Astrocyte (in vitro differentiated cells and primary cell): Measurements from ENCODE around the gene TMEM92. TPM values are rescaled to one million over a fixed set of nuclear protein-coding genes. Genes with fewer than 3 reads are reported as not detected.
A peak's percentile ranks its signal among the peaks of the same experiment; 100 is the strongest.

ENCODE experiments used
- DNase-seq: peaks from one replicate; pipeline ENCODE4 v3.0.0-alpha.2; 2010; ENCODE audit warnings: low read depth
- FAIRE-seq: peaks from 2 replicates; lab custom pipeline; 2011; peaks lifted over from hg19 to GRCh38; lab: Jason Lieb, UNC
- H2AFZ ChIP-seq: 2 replicates; pipeline ENCODE4 v1.6.0; 2012; ENCODE audit warnings: low read depth, low read length, inconsistent platforms
- H3K27ac ChIP-seq: 2 replicates; pipeline ENCODE4 v1.5.1; 2011; ENCODE audit warnings: low read depth, low read length, inconsistent platforms
- H3K27me3 ChIP-seq: 2 replicates; pipeline ENCODE4 v1.6.0; 2011; ENCODE audit warnings: low read length, inconsistent platforms; ENCODE audit not compliant: insufficient read depth
- H3K36me3 ChIP-seq: 2 replicates; pipeline ENCODE4 v1.5.1; 2011; ENCODE audit warnings: low read length, inconsistent platforms; ENCODE audit not compliant: insufficient read depth
- H3K4me1 ChIP-seq: 2 replicates; pipeline ENCODE4 v1.5.1; 2011; ENCODE audit warnings: low read length, inconsistent platforms; ENCODE audit not compliant: insufficient read depth
- H3K4me2 ChIP-seq: 2 replicates; pipeline ENCODE4 v1.6.0; 2012; ENCODE audit warnings: low read length, inconsistent platforms
- H3K4me3 ChIP-seq: 2 replicates; pipeline ENCODE4 v1.5.1; 2011; ENCODE audit warnings: low read depth, mild to moderate bottlenecking, low read length, inconsistent platforms; ENCODE audit not compliant: insufficient read depth
- H3K79me2 ChIP-seq: 2 replicates; pipeline ENCODE4 v1.6.0; 2012; ENCODE audit warnings: mild to moderate bottlenecking, low read length, inconsistent platforms; ENCODE audit not compliant: insufficient read depth
- H3K9ac ChIP-seq: 2 replicates; pipeline ENCODE4 v1.6.0; 2012; ENCODE audit warnings: mild to moderate bottlenecking, low read length, inconsistent platforms
- H3K9me3 ChIP-seq: 2 replicates; pipeline ENCODE4 v1.5.1; 2012; ENCODE audit warnings: low read depth, mild to moderate bottlenecking, low read length, inconsistent platforms; ENCODE audit not compliant: insufficient read depth
- H4K20me1 ChIP-seq: 2 replicates; pipeline ENCODE4 v1.6.0; 2012; ENCODE audit warnings: low read length, inconsistent platforms; ENCODE audit not compliant: insufficient read depth
- H3K27ac Mint-ChIP-seq: one replicate; pipeline ENCODE4 v1.8.0; 2021; ENCODE audit warnings: mild to moderate bottlenecking, mixed read lengths; ENCODE audit not compliant: unreplicated experiment
- H3K27me3 Mint-ChIP-seq: one replicate; pipeline ENCODE4 v1.8.0; 2021; ENCODE audit warnings: low read depth, mixed read lengths; ENCODE audit not compliant: unreplicated experiment
- H3K36me3 Mint-ChIP-seq: one replicate; pipeline ENCODE4 v1.8.0; 2021; ENCODE audit warnings: low read depth, mixed read lengths; ENCODE audit not compliant: unreplicated experiment
- H3K4me1 Mint-ChIP-seq: one replicate; pipeline ENCODE4 v1.8.0; 2021; ENCODE audit warnings: low read depth, mixed read lengths; ENCODE audit not compliant: unreplicated experiment
- H3K4me3 Mint-ChIP-seq: one replicate; pipeline ENCODE4 v1.8.0; 2021; ENCODE audit warnings: mild to moderate bottlenecking, moderate library complexity, mixed read lengths; ENCODE audit not compliant: unreplicated experiment
- H3K9me3 Mint-ChIP-seq: one replicate; pipeline ENCODE4 v1.8.0; 2021; ENCODE audit warnings: mild to moderate bottlenecking, mixed read lengths; ENCODE audit not compliant: unreplicated experiment
- EZH2 ChIP-seq: IDR thresholded peaks from 2 replicates; pipeline ENCODE4 v1.6.1; 2012; ENCODE audit warnings: mild to moderate bottlenecking, low read length, inconsistent platforms; ENCODE audit not compliant: insufficient read depth
- total RNA-seq: library from RNA; stranded (reverse); gene quantifications from 2 replicates; pipeline ENCODE4 v1.2.1, GENCODE V29; 2021
- TF ChIP-seq, protein P1 (sequence below): IDR thresholded peaks from 2 replicates; pipeline ENCODE4 v1.5.1; 2011; ENCODE audit warnings: low read depth, mild to moderate bottlenecking, inconsistent platforms, low read length, moderate library complexity; ENCODE audit not compliant: insufficient read depth

TMEM92 gene
- total RNA-seq, 1 donor from 2014 or later = 18.3 TPM

DNA sequence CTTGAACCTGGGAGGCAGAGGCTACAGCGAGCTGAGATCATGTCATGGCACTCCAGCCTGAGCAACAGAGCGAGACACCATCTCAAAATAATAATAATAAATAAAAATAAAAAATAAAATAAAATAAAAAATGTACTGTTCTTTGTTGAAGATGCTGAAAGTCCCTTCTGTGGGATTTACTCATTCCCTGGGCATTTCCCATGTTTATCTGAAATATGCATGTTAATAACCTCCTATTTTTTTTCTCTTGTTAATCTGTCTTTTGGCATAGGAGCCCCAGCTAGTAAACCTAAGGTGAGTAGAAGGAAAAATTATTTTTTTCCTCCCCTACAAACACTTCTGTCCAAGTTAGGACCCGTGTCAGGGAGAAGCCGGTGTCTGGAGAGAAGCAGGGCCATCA, 34.4 kb downstream of the TMEM92 start:
- peaks cover 12% of the 10 kb centered on the region for H3K27me3 ChIP-seq
- H4K20me1 ChIP-seq = no peaks in the 10 kb centered on the region
- Mint-ChIP-seq H3K4me1 (peaks cover 20% of the 10 kb centered on the region), H3K9me3 (peaks cover 7% of the 10 kb centered on the region), H3K27ac (no peak overlapping the region), H3K27me3 (peaks cover 21% of the 10 kb centered on the region), H3K36me3 (no peaks in the 10 kb centered on the region), H3K4me3 (no peak overlapping the region)
- H3K36me3 ChIP-seq = no peaks in the 10 kb centered on the region
- H3K9me3 ChIP-seq = no peaks in the 10 kb centered on the region
- DNase-seq (peak; percentile 44), FAIRE-seq (no peak)
- peaks cover 12% of the 10 kb centered on the region for H3K4me1 ChIP-seq
- H3K79me2 ChIP-seq = no peaks in the 10 kb centered on the region
- no peak overlapping the region for H3K27ac ChIP-seq
- H3K4me2 ChIP-seq = peak overlapping the region; percentile 0
- TF ChIP-seq, protein P1, sequence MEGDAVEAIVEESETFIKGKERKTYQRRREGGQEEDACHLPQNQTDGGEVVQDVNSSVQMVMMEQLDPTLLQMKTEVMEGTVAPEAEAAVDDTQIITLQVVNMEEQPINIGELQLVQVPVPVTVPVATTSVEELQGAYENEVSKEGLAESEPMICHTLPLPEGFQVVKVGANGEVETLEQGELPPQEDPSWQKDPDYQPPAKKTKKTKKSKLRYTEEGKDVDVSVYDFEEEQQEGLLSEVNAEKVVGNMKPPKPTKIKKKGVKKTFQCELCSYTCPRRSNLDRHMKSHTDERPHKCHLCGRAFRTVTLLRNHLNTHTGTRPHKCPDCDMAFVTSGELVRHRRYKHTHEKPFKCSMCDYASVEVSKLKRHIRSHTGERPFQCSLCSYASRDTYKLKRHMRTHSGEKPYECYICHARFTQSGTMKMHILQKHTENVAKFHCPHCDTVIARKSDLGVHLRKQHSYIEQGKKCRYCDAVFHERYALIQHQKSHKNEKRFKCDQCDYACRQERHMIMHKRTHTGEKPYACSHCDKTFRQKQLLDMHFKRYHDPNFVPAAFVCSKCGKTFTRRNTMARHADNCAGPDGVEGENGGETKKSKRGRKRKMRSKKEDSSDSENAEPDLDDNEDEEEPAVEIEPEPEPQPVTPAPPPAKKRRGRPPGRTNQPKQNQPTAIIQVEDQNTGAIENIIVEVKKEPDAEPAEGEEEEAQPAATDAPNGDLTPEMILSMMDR = no peak
- TF ChIP-seq EZH2 = no peak
- no peak overlapping the region for H2AFZ ChIP-seq
- no peak overlapping the region for H3K4me3 ChIP-seq
- no peak overlapping the region for H3K9ac ChIP-seq

DNA sequence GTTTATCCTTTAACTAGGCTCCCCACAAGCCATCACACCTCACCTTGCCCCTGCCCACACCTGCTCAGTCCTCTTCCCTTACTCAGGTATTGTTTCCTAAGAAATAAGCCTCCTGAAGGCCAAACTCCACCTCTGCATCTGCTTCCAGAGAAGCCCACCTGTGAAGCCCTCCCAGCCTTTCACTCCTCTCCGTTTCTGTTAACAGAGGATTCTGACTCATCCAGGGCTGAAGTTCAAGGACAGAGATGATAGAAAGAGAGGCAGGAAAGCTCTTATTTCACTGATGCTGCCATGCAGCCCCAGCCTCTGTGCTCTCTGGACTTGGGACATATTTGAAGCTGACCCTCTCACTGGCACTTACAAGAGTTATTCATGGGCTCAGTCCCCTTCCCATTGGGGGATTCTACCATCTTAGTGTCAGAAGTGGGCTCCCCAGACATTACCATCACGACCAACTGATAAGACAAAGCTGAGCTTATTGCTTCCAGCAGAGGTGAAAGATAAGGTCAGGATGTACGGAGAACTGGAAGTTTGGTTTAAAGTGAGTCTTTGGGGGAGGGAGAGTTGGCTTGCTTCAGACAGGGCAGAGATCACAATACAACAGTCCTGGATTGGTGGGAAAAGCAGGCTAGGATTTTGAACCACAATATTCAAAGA, 36.3 kb downstream of the TMEM92 start:
- Histone ChIP-seq H4K20me1 (no peaks in the 10 kb centered on the region), H3K36me3 (no peaks in the 10 kb centered on the region), H3K27me3 (peaks cover 20% of the 10 kb centered on the region), H3K4me1 (peaks cover under 1% of the 10 kb centered on the region), H3K79me2 (no peaks in the 10 kb centered on the region), H3K27ac (no peak overlapping the region), H3K9ac (no peak overlapping the region), H3K4me2 (no peak overlapping the region), H2AFZ (no peak overlapping the region), H3K4me3 (no peak overlapping the region), H3K9me3 (no peaks in the 10 kb centered on the region)
- DNase-seq = no peak
- Mint-ChIP-seq H3K36me3 (no peaks in the 10 kb centered on the region), H3K27ac (no peak overlapping the region), H3K9me3 (peaks cover 11% of the 10 kb centered on the region), H3K27me3 (peaks cover 26% of the 10 kb centered on the region), H3K4me1 (peaks cover 9% of the 10 kb centered on the region), H3K4me3 (no peak overlapping the region)
- no peak for TF ChIP-seq EZH2
- TF ChIP-seq, protein P1 = no peak
- FAIRE-seq = no peak

DNA sequence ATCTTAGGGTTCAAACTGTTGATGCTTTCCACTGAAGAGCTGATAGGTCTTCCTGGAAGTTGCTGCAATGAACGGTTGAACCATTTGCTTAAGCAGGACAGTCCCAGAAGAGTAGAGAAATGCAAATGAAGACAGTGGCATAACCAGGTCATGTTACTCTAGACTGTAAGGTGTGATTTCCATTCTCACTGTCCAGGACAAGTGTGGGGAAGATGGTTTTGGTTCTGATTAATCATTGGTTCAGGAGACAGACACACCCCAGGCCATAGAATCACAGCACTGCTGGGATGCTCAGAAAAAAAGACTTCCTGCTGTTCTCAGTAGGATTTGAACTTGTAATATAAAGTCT, 36.8 kb downstream of the TMEM92 start:
- H3K79me2 ChIP-seq = no peaks in the 10 kb centered on the region
- H3K4me1 ChIP-seq = no peaks in the 10 kb centered on the region
- no peaks in the 10 kb centered on the region for H3K36me3 Mint-ChIP-seq
- H3K4me1 Mint-ChIP-seq = peaks cover 6% of the 10 kb centered on the region
- H3K9me3 ChIP-seq = no peaks in the 10 kb centered on the region
- no peak overlapping the region for H3K27ac Mint-ChIP-seq
- H3K27ac ChIP-seq = no peak overlapping the region
- H4K20me1 ChIP-seq = no peaks in the 10 kb centered on the region
- no peak for TF ChIP-seq EZH2
- TF ChIP-seq, protein P1 = no peak
- peaks cover 26% of the 10 kb centered on the region for H3K27me3 Mint-ChIP-seq
- no peak overlapping the region for H3K4me2 ChIP-seq
- DNase-seq = no peak
- peaks cover 22% of the 10 kb centered on the region for H3K27me3 ChIP-seq
- H3K9me3 Mint-ChIP-seq = peaks cover 8% of the 10 kb centered on the region
- no peaks in the 10 kb centered on the region for H3K36me3 ChIP-seq
- no peak for FAIRE-seq
- no peak overlapping the region for H2AFZ ChIP-seq
- H3K4me3 ChIP-seq = no peak overlapping the region
- no peak overlapping the region for H3K9ac ChIP-seq
- no peak overlapping the region for H3K4me3 Mint-ChIP-seq
